HepG2 (cell line): Measurements from ENCODE around the gene FRMD1. TPM values are rescaled to one million over a fixed set of nuclear protein-coding genes. Genes with fewer than 3 reads are reported as not detected.

ENCODE experiments used
- KDM6A ChIP-seq: IDR thresholded peaks from 2 replicates; pipeline ENCODE4 v1.6.1; 2016; ENCODE audit warnings: low read depth
- PAWR ChIP-seq: sonication (generic); formaldehyde crosslinking; IDR thresholded peaks from 2 replicates; pipeline ENCODE4 v1.4.0; 2020; ENCODE audit warnings: missing genetic modification reagents, mild to moderate bottlenecking, borderline replicate concordance
- ZMYM4 ChIP-seq: sonication (generic); formaldehyde crosslinking; IDR thresholded peaks from 2 replicates; pipeline ENCODE4 v1.8.1; 2023; ENCODE audit warnings: mild to moderate bottlenecking, missing genetic modification reagents
- ZNF788 ChIP-seq: sonication (generic); formaldehyde crosslinking; IDR thresholded peaks from 2 replicates; pipeline ENCODE4 v1.5.0; 2020; ENCODE audit warnings: mild to moderate bottlenecking, missing genetic modification reagents, borderline replicate concordance
- polyA plus RNA-seq, 8 experiments: library from polyadenylated mRNA; depleted of rRNA in 3 of 8; stranded (reverse) in 7 of 8; unstranded in 1 of 8; fragments of >200 nt; fragmentation: Illumina TruSeq in 4 of 8; extraction: Trizol in 4 of 8; gene quantifications; 2 replicates each; pipeline versions ENCODE4 v1.2.1 to v1.2.3, GENCODE V29; 2011 to 2016; ENCODE audit warnings: low read depth in 4 of 8, missing spikeins in 1 of 8, mixed read lengths in 1 of 8; ENCODE audit not compliant: insufficient read depth in 1 of 8
- total RNA-seq, 5 experiments: library from RNA; depleted of rRNA; stranded (reverse); fragments of >200 nt; fragmentation: Illumina TruSeq; extraction: Trizol; gene quantifications; 2 replicates each; pipeline ENCODE4 v1.2.3, GENCODE V29; 2016; ENCODE audit warnings: low read depth in 1 of 5
- TF ChIP-seq, protein P1 (sequence below): IDR thresholded peaks from 2 replicates; pipeline ENCODE4 v1.4.0; 2020; ENCODE audit warnings: mild to moderate bottlenecking, missing genetic modification reagents
- TF ChIP-seq, protein P2 (sequence below): sonication (generic); formaldehyde crosslinking; IDR thresholded peaks from 2 replicates; pipeline ENCODE4 v1.8.1; 2023; ENCODE audit warnings: missing genetic modification reagents, inconsistent platforms, borderline replicate concordance

The FRMD1 gene
- total and polyA plus RNA-seq, 2 of the 13 experiments (the other 11 are each of a cell fraction or from before 2014, with no cell fraction given): 0.01 TPM; not detected in 1

DNA sequence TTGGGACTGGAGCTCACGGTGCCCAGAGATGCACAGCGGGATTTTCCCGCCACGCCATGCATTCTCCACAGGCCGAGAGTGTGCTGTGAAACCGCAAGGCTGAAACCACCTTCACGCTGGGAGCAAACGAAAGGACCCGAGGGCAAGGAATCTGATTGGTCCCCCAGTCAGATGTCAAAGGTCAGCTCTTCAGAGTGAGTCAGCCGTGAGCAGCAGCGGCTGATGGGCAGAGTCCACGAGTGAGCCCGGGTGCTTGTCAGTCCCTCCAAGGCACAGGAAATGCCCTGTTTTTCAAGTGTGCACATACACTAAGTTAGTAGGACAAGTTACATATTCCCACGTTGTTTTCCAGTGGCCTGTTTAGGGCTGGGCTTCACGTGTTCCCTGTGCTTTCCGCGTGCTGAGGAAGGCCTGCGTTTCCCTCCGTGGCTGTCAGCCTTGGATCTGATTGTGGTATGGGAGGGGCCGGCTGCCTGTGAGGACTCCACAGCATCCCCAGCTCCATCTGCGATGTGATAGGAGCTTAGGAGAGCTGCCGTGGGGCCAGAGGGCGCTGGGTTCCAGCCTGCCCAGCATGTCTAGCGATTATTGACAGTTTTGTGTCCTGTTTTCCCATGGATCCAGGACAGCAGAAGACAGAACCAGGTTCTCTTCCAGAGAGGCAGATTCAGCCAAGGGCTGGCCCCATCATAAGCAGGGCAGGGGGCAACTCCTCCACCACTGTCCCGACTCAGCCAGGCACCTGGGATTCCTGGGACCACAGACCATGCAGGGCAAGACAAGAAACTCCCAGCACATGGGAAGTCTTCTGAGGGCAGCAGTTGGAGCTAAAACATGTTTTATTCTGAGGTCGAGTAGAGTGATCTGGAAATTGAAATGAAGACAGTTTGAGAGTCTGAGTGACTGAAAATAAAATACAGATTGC lies 38.2 kb upstream of the FRMD1 start (continued):
- TF ChIP-seq, protein P1, sequence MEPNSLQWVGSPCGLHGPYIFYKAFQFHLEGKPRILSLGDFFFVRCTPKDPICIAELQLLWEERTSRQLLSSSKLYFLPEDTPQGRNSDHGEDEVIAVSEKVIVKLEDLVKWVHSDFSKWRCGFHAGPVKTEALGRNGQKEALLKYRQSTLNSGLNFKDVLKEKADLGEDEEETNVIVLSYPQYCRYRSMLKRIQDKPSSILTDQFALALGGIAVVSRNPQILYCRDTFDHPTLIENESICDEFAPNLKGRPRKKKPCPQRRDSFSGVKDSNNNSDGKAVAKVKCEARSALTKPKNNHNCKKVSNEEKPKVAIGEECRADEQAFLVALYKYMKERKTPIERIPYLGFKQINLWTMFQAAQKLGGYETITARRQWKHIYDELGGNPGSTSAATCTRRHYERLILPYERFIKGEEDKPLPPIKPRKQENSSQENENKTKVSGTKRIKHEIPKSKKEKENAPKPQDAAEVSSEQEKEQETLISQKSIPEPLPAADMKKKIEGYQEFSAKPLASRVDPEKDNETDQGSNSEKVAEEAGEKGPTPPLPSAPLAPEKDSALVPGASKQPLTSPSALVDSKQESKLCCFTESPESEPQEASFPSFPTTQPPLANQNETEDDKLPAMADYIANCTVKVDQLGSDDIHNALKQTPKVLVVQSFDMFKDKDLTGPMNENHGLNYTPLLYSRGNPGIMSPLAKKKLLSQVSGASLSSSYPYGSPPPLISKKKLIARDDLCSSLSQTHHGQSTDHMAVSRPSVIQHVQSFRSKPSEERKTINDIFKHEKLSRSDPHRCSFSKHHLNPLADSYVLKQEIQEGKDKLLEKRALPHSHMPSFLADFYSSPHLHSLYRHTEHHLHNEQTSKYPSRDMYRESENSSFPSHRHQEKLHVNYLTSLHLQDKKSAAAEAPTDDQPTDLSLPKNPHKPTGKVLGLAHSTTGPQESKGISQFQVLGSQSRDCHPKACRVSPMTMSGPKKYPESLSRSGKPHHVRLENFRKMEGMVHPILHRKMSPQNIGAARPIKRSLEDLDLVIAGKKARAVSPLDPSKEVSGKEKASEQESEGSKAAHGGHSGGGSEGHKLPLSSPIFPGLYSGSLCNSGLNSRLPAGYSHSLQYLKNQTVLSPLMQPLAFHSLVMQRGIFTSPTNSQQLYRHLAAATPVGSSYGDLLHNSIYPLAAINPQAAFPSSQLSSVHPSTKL (CRISPR knock-in tag): 0 out of 2 replicates have a peak, but pooled peaks have one; percentile 36
- TF ChIP-seq, protein P2, sequence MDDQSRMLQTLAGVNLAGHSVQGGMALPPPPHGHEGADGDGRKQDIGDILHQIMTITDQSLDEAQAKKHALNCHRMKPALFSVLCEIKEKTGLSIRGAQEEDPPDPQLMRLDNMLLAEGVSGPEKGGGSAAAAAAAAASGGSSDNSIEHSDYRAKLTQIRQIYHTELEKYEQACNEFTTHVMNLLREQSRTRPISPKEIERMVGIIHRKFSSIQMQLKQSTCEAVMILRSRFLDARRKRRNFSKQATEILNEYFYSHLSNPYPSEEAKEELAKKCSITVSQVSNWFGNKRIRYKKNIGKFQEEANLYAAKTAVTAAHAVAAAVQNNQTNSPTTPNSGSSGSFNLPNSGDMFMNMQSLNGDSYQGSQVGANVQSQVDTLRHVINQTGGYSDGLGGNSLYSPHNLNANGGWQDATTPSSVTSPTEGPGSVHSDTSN (CRISPR knock-in tag): no peak
- TF ChIP-seq KDM6A (CRISPR knock-in tag): no peak
- TF ChIP-seq ZNF788 (CRISPR knock-in tag): no peak
- TF ChIP-seq PAWR: no peak
- TF ChIP-seq ZMYM4 (CRISPR knock-in tag): no peak; the same call in 1 of the 2 replicates
- TF ChIP-seq, all 625 proteins: peak for 130
